H1 (cell line): ENCODE results near the gene PLSCR5. TPM values are rescaled to one million over a fixed set of nuclear protein-coding genes. Genes with fewer than 3 reads are reported as not detected.

ENCODE experiments used
- BRCA1 ChIP-seq: IDR thresholded peaks from 2 replicates; pipeline ENCODE4 v1.6.1; 2012; ENCODE audit warnings: low read depth, low read length, improper control_type of control experiment
- KDM4A ChIP-seq: IDR thresholded peaks from one replicate; pipeline ENCODE4 v1.7.1; 2012; ENCODE audit warnings: low read depth, mild to moderate bottlenecking, moderate library complexity, low read length, inconsistent platforms; ENCODE audit not compliant: severe bottlenecking
- TCF12 ChIP-seq: IDR thresholded peaks from 2 replicates; pipeline ENCODE4 v1.6.1; 2011; ENCODE audit warnings: low read depth, mild to moderate bottlenecking, low read length
- polyA plus RNA-seq, 7 experiments: library from polyadenylated mRNA; depleted of rRNA in 3 of 7; stranded (reverse) in 5 of 7; unstranded in 2 of 7; fragments of >200 nt in 5 of 7; fragments of 200-250 nt in 2 of 7; gene quantifications; 1 replicate in 5 of 7; 2 replicates in 1 of 7; 4 replicates in 1 of 7; pipeline versions ENCODE4 v1.2.1 to v1.2.3, GENCODE V29; 2011 to 2013; ENCODE audit warnings: missing spikeins in 2 of 7, mixed read lengths in 2 of 7
- total RNA-seq: library from RNA; stranded (reverse); fragmentation: NEBNext Ultra II Directional; extraction: Animal tissue kit (Norgen Biotek cat#: 25700); gene quantifications from 2 replicates; pipeline ENCODE4 v1.2.1, GENCODE V29; 2021
- TF ChIP-seq, protein P1 (sequence below): IDR thresholded peaks from 2 replicates; pipeline ENCODE4 v1.6.1; 2011; ENCODE audit warnings: low read depth, mild to moderate bottlenecking, low read length; ENCODE audit not compliant: insufficient read depth

Gene PLSCR5
- total and polyA plus RNA-seq, 2 of the 8 experiments (the other 6 are each of a cell fraction or from before 2014, with no cell fraction given), result not detected

DNA sequence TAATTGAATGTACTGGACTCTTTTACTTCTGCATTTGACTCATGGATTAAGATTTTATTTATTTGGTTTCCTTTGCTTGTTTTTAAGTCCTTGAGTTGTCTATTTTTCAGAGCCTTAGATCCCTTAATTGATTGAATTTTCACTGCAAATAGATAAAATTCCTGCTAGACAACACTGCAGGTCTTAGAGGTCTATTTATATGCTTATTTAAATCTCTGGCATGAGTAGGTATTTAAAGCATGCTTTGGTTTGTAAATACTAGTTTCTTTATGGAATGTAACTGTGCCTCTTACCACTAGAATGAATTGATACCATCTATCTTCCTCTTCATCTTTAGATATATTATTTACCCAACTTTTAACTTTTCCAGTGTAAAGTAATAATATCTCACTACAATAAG is 20.0 kb downstream of the PLSCR5 start (continued):
- TF ChIP-seq, protein P1, sequence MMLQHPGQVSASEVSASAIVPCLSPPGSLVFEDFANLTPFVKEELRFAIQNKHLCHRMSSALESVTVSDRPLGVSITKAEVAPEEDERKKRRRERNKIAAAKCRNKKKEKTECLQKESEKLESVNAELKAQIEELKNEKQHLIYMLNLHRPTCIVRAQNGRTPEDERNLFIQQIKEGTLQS, result no peak
- TF ChIP-seq BRCA1 (no peak), KDM4A (no peak), TCF12 (no peak)
